ENCODE data around the gene OR9Q1.

DNA sequence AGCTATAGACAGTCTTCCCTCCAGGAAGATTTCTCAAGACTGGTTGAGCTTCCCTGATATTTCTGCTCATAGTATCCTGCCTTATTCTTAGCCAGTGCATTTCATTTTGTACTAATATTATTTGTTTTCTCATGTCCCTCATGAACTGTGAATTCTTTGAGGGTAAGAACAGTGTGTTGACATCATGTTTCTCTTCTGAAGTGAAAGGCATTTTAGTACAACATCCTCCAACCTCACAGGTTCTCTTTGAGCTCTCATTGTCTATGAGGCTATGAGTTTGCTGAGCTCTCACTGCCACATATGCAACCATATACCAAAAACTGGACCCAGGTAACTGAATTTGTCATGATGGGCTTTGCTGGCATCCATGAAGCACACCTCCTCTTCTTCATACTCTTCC, 7.0 kb downstream of the OR9Q1 start, which contains the start of gene OR6Q1:
- TF ChIP-seq MAZ (IDR thresholded peaks at IDR 0.05; ENCODE audit: borderline replicate concordance, low read depth, low read length) (no peak), POLR2A (IDR thresholded peaks at IDR 0.05; ENCODE audit: low read depth, low read length) (no peak)
- TF ChIP-seq, protein P1, sequence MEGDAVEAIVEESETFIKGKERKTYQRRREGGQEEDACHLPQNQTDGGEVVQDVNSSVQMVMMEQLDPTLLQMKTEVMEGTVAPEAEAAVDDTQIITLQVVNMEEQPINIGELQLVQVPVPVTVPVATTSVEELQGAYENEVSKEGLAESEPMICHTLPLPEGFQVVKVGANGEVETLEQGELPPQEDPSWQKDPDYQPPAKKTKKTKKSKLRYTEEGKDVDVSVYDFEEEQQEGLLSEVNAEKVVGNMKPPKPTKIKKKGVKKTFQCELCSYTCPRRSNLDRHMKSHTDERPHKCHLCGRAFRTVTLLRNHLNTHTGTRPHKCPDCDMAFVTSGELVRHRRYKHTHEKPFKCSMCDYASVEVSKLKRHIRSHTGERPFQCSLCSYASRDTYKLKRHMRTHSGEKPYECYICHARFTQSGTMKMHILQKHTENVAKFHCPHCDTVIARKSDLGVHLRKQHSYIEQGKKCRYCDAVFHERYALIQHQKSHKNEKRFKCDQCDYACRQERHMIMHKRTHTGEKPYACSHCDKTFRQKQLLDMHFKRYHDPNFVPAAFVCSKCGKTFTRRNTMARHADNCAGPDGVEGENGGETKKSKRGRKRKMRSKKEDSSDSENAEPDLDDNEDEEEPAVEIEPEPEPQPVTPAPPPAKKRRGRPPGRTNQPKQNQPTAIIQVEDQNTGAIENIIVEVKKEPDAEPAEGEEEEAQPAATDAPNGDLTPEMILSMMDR (conservative IDR thresholded peaks at IDR 0.05; ENCODE audit: low read depth, low read length): no peak
